Keratinocyte (primary cell): ENCODE data around the gene JAG2. TPM values are rescaled to one million over a fixed set of nuclear protein-coding genes. Genes with fewer than 3 reads are reported as not detected.
A peak's percentile ranks its signal among the peaks of the same experiment; 100 is the strongest.

Source experiments
- DNase-seq: peaks from one replicate; pipeline ENCODE4 v3.0.0-alpha.2; 2011; ENCODE audit warnings: low read depth, missing footprints, low spot score
- FAIRE-seq: peaks from 2 replicates; lab custom pipeline; 2011; peaks lifted over from hg19 to GRCh38; lab: Jason Lieb, UNC
- H2AFZ ChIP-seq: 2 replicates; pipeline ENCODE4 v1.6.0; 2012; ENCODE audit warnings: low read length, control low read depth, inconsistent platforms; ENCODE audit not compliant: control insufficient read depth
- H3K27ac ChIP-seq: 2 replicates; pipeline ENCODE4 v1.5.1; 2011; ENCODE audit warnings: low read length; ENCODE audit not compliant: control insufficient read depth, insufficient read depth
- H3K27me3 ChIP-seq: 3 replicates; pipeline ENCODE4 v1.6.0; 2011; ENCODE audit warnings: low read length; ENCODE audit not compliant: control insufficient read depth, insufficient read depth; ENCODE audit errors: extremely low read depth
- H3K36me3 ChIP-seq, 2 experiments: 2 replicates in 1 of 2; 3 replicates in 1 of 2; pipeline ENCODE4 v1.5.1; 2011; ENCODE audit warnings: low read length in 2 of 2, mild to moderate bottlenecking in 1 of 2; ENCODE audit not compliant: control insufficient read depth in 2 of 2, insufficient read depth in 2 of 2; ENCODE audit errors: extremely low read depth in 1 of 2
- H3K4me1 ChIP-seq: 3 replicates; pipeline ENCODE4 v1.5.1; 2011; ENCODE audit warnings: low read length; ENCODE audit not compliant: control insufficient read depth, insufficient read depth; ENCODE audit errors: extremely low read depth
- H3K4me2 ChIP-seq: 3 replicates; pipeline ENCODE4 v1.6.0; 2011; ENCODE audit warnings: low read depth, low read length; ENCODE audit not compliant: control insufficient read depth, insufficient read depth; ENCODE audit errors: extremely low read depth
- H3K4me3 ChIP-seq, 3 experiments: fragments of 200-600 bp in 1 of 3; sonication (generic) in 1 of 3; 2 replicates in 2 of 3; 3 replicates in 1 of 3; pipeline ENCODE4 v1.5.1; 2011 to 2016; ENCODE audit warnings: low read length in 3 of 3, mild to moderate bottlenecking in 3 of 3, control low read depth in 2 of 3, inconsistent platforms in 1 of 3, low read depth in 1 of 3, mixed read lengths in 1 of 3, mixed run types in 1 of 3, moderate library complexity in 1 of 3; ENCODE audit not compliant: control insufficient read depth in 2 of 3, insufficient read depth in 2 of 3; ENCODE audit errors: extremely low read depth in 1 of 3
- H3K79me2 ChIP-seq: 2 replicates; pipeline ENCODE4 v1.6.0; 2012; ENCODE audit warnings: low read length; ENCODE audit not compliant: control insufficient read depth, insufficient read depth
- H3K9ac ChIP-seq: 3 replicates; pipeline ENCODE4 v1.6.0; 2011; ENCODE audit warnings: low read length; ENCODE audit not compliant: control insufficient read depth, insufficient read depth; ENCODE audit errors: extremely low read depth
- H3K9me1 ChIP-seq: 3 replicates; pipeline ENCODE4 v1.6.0; 2011; ENCODE audit warnings: low read length; ENCODE audit not compliant: control insufficient read depth, insufficient read depth; ENCODE audit errors: extremely low read depth
- H3K9me3 ChIP-seq: 2 replicates; pipeline ENCODE4 v1.5.1; 2012; ENCODE audit warnings: low read depth, low read length; ENCODE audit not compliant: control insufficient read depth
- H4K20me1 ChIP-seq: 3 replicates; pipeline ENCODE4 v1.6.0; 2011; ENCODE audit warnings: low read length; ENCODE audit not compliant: control insufficient read depth, insufficient read depth; ENCODE audit errors: extremely low read depth
- CTCF ChIP-seq, 3 experiments: IDR thresholded peaks in 1 of 3; conservative IDR thresholded peaks in 1 of 3; optimal IDR thresholded peaks in 1 of 3; 2 replicates in 2 of 3; 3 replicates in 1 of 3; pipeline versions ENCODE3 to v1.5.1; 2011; ENCODE audit warnings: low read length in 3 of 3, mild to moderate bottlenecking in 3 of 3, moderate library complexity in 2 of 3, control low read depth in 1 of 3, inconsistent platforms in 1 of 3; ENCODE audit not compliant: insufficient read depth in 2 of 3; ENCODE audit errors: extremely low read depth in 1 of 3
- EZH2 ChIP-seq: IDR thresholded peaks from one replicate; pipeline ENCODE4 v1.6.1; 2012; ENCODE audit warnings: inconsistent platforms, mild to moderate bottlenecking, low read length, moderate library complexity
- dilution Hi-C: fragments of 300-500 bp; cut with MboI; formaldehyde crosslinking; loops from one replicate; pipeline ENCODE4 v1.7.0; 2020; ENCODE audit warnings: low sequenced_read_pairs; ENCODE audit not compliant: extremely low pct_ligation_motif_present
- polyA plus RNA-seq, 5 experiments: library from polyadenylated mRNA; depleted of rRNA in 3 of 5; stranded (reverse) in 3 of 5; stranded (forward) in 1 of 5; unstranded in 1 of 5; fragments of >200 nt; gene quantifications; 1 replicate in 1 of 5; 2 replicates in 3 of 5; 3 replicates in 1 of 5; pipeline versions ENCODE4 v1.2.1 to v1.2.3, GENCODE V29; 2011 to 2012; ENCODE audit warnings: missing spikeins in 2 of 5, low read depth in 1 of 5, low replicate concordance in 1 of 5

JAG2 gene
- polyA plus RNA-seq, 1 donor (not counting 4 experiments of a cell fraction or from before 2014, with no cell fraction given) = 28.3 TPM

- H3K4me2 ChIP-seq = no peak overlapping the region
- H3K27ac ChIP-seq = no peak overlapping the region
- no peak for TF ChIP-seq EZH2
- TF ChIP-seq CTCF (optimal IDR thresholded peaks at IDR 0.05 in 1 of 3, IDR thresholded peaks at IDR 0.05 in 1 of 3, conservative IDR thresholded peaks at IDR 0.05 in 1 of 3; ENCODE audit: extremely low read depth in 1 of 3, insufficient read depth in 2 of 3, low read length in 3 of 3) = peak in 1 of 3 experiments; percentile 2
- H3K4me1 ChIP-seq = no peaks in the 10 kb centered on the region
- FAIRE-seq (no peak), DNase-seq (no peak)
- dilution Hi-C loops = no loop called here
- H3K9ac ChIP-seq = no peak overlapping the region
- peaks cover 43% of the 10 kb centered on the region for H3K27me3 ChIP-seq
- H3K4me3 ChIP-seq = no peak overlapping the region
- no peaks in the 10 kb centered on the region for H3K9me1 ChIP-seq
- no peaks in the 10 kb centered on the region for H4K20me1 ChIP-seq
- H3K36me3 ChIP-seq = no peaks in the 10 kb centered on the region
- H3K79me2 ChIP-seq = no peaks in the 10 kb centered on the region
- H3K9me3 ChIP-seq = no peaks in the 10 kb centered on the region
- no peak overlapping the region for H2AFZ ChIP-seq
These were observed 30.0 kb upstream of the JAG2 start for GRCh38 chr14:105198588-105198987.

GRCh38 chr14:105197211-105197641 lies 28.6 kb upstream of the JAG2 start:
- Histone ChIP-seq H3K27me3 (peaks cover 43% of the 10 kb centered on the region), H3K36me3 (no peaks in the 10 kb centered on the region), H3K4me1 (peaks cover 5% of the 10 kb centered on the region), H3K4me3 (no peak overlapping the region), H3K4me2 (no peak overlapping the region), H2AFZ (no peak overlapping the region), H3K27ac (no peak overlapping the region), H3K9ac (no peak overlapping the region), H3K9me3 (no peaks in the 10 kb centered on the region), H3K79me2 (no peaks in the 10 kb centered on the region), H4K20me1 (no peaks in the 10 kb centered on the region), H3K9me1 (no peaks in the 10 kb centered on the region)
- DNase-seq (no peak), FAIRE-seq (no peak)
- TF ChIP-seq CTCF (optimal IDR thresholded peaks at IDR 0.05 in 1 of 3, IDR thresholded peaks at IDR 0.05 in 1 of 3, conservative IDR thresholded peaks at IDR 0.05 in 1 of 3; ENCODE audit: extremely low read depth in 1 of 3, insufficient read depth in 2 of 3, low read length in 3 of 3) (no peak), EZH2 (peak; percentile 4)
- dilution Hi-C loops = no loop called here
